Measurements from ENCODE around the gene CILP2.

CILP2 gene

DNA sequence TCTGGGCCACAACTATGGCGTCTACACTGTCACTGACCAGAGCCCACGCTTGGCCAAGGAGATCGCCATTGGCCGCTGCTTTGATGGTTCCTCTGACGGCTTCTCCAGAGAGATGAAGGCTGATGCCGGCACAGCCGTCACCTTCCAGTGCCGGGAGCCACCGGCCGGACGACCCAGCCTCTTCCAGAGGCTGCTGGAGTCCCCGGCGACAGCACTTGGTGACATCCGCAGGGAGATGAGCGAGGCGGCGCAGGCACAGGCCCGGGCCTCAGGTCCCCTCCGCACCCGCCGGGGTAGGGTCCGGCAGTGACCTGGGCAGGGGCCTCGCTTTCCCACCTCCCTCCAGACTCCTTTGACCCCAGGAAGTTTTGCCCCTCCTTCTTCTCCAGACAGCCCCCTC lies 7.6 kb downstream of the CILP2 start:
- no peak for TF ChIP-seq JUND (IDR thresholded peaks at IDR 0.05; ENCODE audit: low read depth)
- no peak for DNase-seq (ENCODE audit: low read depth in 1 of 2, low spot score in 1 of 2)
- in situ Hi-C loops (cut with HindIII; ENCODE audit: low pct_unique_long_range_greater_than_20kb, low sequenced_read_pairs), result no loop called here

- DNase-seq (ENCODE audit: low read depth in 1 of 2, low spot score in 1 of 2), result no peak
- in situ Hi-C loops (cut with HindIII; ENCODE audit: low pct_unique_long_range_greater_than_20kb, low sequenced_read_pairs), result no loop called here
- no peak for TF ChIP-seq JUND (IDR thresholded peaks at IDR 0.05; ENCODE audit: low read depth)
These were observed 8.7 kb downstream of the CILP2 start for GRCh38 chr19:19546751-19547162.

GRCh38 chr19:19547674-19548336 lies 9.7 kb downstream of the CILP2 start:
- no peak for DNase-seq (ENCODE audit: low read depth in 1 of 2, low spot score in 1 of 2)
- no peak for TF ChIP-seq JUND (IDR thresholded peaks at IDR 0.05; ENCODE audit: low read depth)
- in situ Hi-C loops (cut with HindIII; ENCODE audit: low pct_unique_long_range_greater_than_20kb, low sequenced_read_pairs), result no loop called here

GRCh38 chr19:19548915-19549759 lies 11.1 kb downstream of the CILP2 start:
- DNase-seq (ENCODE audit: low read depth in 1 of 2, low spot score in 1 of 2), result no peak
- in situ Hi-C loops (cut with HindIII; ENCODE audit: low pct_unique_long_range_greater_than_20kb, low sequenced_read_pairs), result no loop called here
- no peak for TF ChIP-seq JUND (IDR thresholded peaks at IDR 0.05; ENCODE audit: low read depth)

DNA sequence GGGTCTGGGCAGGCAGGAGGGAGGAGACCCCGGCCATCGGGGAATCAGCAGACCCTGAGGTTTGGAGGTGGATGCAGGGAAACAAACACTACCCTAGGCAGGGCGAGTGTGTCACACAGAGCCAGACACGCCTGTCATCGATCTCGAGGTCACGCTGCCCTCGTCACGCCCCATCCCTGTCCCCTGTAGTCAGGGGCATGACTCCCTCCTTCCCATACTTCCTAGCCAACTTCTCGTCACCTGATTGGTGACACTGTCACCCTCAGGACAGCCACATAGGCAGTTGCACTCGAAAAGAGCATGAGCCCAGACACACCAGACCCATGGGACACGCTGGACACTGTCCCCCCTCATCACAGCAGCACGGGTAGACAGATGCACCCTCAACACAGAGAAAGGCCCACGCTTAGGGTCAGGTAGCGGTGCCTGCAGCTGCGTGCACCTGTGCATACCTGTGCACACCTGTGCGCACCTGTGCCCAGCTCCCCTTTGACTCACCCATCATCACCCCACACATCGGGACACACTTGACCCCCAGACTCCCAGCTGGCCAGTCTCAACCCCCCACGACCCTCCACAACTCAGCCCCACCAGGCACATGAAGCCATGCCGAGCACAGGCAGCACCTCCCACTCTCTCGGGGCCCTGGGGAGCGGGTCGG lies 11.9 kb downstream of the CILP2 start:
- peak in 1 of 2 experiments; percentile 51 for DNase-seq (ENCODE audit: low read depth in 1 of 2, low spot score in 1 of 2)
- in situ Hi-C loops (cut with HindIII; ENCODE audit: low pct_unique_long_range_greater_than_20kb, low sequenced_read_pairs), result no loop called here
- no peak for TF ChIP-seq JUND (IDR thresholded peaks at IDR 0.05; ENCODE audit: low read depth)

DNA sequence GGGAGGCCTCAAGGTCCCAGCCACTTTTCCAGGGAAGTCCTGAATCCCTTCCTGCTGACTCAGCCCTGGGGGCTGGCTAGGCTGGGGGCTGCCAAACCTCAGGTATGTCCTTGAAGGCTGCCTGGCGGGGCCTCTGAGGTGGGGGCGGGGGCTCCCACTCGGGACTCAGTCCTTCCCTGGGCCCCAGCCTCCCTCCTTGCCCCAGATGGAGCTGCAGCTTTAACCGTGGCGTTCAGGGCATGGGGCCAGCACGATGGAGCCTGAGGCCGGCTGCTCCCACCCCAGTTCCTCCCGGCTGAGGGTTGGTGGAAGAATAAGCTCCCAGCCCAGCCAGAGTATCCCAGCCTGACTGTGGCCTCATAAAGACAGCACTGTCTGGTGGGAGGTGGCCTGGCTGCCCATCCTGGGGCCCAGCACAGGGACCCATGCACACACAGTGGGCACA lies 12.4 kb downstream of the CILP2 start:
- in situ Hi-C loops (cut with HindIII; ENCODE audit: low pct_unique_long_range_greater_than_20kb, low sequenced_read_pairs), result no loop called here
- DNase-seq (ENCODE audit: low read depth in 1 of 2, low spot score in 1 of 2), result no peak
- TF ChIP-seq JUND (IDR thresholded peaks at IDR 0.05; ENCODE audit: low read depth), result no peak

DNA sequence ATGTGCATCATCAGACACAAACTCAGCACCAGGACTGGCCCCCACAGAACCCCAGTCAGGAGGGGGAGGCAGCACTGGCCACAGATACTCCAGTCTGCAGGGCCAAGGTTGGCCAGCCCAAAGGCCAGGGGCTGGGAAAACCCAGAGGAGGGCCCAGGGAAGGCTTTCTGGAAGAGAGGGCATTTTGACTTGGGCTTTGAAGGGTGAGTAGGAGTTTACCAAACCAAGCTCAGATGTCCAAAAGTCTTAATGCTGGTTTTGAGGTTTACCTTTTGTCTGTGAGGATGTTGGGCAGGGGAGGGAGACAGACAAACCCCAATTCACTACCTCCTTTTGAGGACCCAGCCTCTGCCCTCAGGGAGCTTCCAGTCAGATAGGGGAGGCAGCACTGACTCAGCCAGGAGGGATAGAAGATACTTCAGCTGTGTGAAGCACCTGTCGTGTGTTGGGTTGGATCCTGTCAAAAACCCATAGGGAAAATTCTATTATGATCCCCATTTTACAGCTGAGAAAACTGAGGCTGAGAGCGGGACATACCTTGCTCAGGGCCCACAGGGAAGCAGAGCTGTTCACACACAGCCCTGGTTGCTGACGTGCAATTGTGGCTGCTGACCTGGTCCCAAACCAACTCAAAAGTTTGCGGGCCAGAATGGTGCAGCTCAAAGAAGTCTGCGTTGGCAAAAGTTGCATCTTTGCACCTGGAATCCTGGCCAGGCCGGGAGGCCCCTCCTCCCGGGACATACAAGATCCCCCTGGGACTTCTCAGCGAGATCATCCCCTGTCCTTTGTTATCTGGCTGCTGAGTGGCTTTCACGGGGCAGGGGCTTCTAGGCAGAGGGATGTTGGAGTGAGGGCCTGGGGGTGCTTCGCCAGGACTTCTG lies 13.1 kb downstream of the CILP2 start:
- in situ Hi-C loops (cut with HindIII; ENCODE audit: low pct_unique_long_range_greater_than_20kb, low sequenced_read_pairs), result no loop called here
- DNase-seq (ENCODE audit: low read depth in 1 of 2, low spot score in 1 of 2), result no peak
- no peak for TF ChIP-seq JUND (IDR thresholded peaks at IDR 0.05; ENCODE audit: low read depth)

DNA sequence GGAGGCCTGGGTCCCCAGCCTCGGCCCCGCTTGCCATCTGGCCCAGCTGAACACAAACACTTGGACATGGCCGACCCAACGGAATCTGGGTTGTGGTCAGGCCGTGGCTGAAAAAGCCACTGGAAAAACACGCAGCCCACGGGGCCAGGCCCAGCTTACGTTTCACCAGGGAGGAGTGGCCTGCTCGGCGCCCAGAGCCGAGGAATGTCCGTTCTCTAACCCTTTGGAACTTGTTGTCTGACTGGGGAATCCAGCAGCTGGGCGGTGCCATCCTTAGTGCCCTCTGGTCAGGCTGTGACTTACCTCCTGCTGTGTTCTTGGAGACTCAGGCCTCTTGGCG lies 13.8 kb downstream of the CILP2 start:
- peak in 1 of 2 experiments; percentile 47 for DNase-seq (ENCODE audit: low read depth in 1 of 2, low spot score in 1 of 2)
- no peak for TF ChIP-seq JUND (IDR thresholded peaks at IDR 0.05; ENCODE audit: low read depth)
- in situ Hi-C loops (cut with HindIII; ENCODE audit: low pct_unique_long_range_greater_than_20kb, low sequenced_read_pairs), result no loop called here

- TF ChIP-seq JUND (IDR thresholded peaks at IDR 0.05; ENCODE audit: low read depth), result no peak
- in situ Hi-C loops (cut with HindIII; ENCODE audit: low pct_unique_long_range_greater_than_20kb, low sequenced_read_pairs), result no loop called here
- peak; percentile 61 to 66 for DNase-seq (ENCODE audit: low read depth in 1 of 2, low spot score in 1 of 2)
These were observed 14.7 kb downstream of the CILP2 start for GRCh38 chr19:19552798-19553197.

GRCh38 chr19:19553670-19554069 lies 15.6 kb downstream of the CILP2 start:
- TF ChIP-seq JUND (IDR thresholded peaks at IDR 0.05; ENCODE audit: low read depth), result no peak
- in situ Hi-C loops (cut with HindIII; ENCODE audit: low pct_unique_long_range_greater_than_20kb, low sequenced_read_pairs), result no loop called here
- DNase-seq (ENCODE audit: low read depth in 1 of 2, low spot score in 1 of 2), result no peak

DNA sequence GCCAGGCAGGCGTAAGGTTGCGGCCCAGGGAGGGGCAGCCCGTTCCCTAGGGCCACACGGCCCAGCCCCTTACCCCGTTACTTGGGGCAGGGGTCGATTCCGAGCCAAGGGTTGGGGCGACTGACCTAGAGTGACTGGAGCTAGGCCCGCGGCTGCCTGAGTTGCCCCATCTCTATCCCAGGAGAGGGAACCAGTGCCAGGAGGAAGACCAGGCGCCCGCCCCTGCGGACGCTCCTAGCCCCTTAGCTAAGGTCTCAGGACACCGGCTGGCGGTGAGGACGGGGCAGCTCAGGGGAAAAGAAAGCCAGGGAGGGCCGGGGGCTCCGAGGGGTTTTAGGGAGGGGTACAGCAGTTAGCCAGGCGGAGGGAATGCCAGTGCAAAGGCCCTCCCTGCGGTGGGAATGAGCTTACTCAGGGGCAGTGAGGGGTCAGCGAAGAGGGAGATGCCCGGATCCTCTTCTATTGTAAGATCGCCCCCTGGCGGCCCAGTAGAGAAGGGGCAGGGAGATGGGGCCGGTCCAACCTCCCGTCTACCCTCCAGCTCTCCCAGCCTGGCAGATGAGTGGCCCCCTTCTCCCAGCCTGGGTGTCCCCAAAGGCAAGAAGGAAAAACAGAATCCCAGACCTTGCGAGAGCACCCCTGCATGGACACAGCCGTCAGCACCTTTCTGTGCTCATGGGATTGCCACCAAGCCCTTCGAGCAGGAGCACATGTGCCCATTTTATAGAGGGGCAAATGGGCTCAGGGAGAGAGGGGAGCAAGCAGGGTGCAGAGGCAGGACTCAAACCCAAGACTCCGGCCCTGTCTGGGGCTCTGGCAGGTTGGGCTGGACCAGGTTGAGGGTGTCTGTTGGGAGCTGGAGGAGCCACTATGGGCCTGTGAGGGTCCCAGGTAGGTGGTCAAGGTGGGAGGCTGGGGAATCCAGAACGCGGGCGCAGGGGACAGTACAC lies 16.3 kb downstream of the CILP2 start:
- no peak for TF ChIP-seq JUND (IDR thresholded peaks at IDR 0.05; ENCODE audit: low read depth)
- in situ Hi-C loops (cut with HindIII; ENCODE audit: low pct_unique_long_range_greater_than_20kb, low sequenced_read_pairs), result no loop called here
- DNase-seq (ENCODE audit: low read depth in 1 of 2, low spot score in 1 of 2), result peak in 1 of 2 experiments; percentile 51

Measured in T47D (cell line).